HT1080 (cell line): ENCODE data around the gene ZEB2. TPM values are rescaled to one million over a fixed set of nuclear protein-coding genes. Genes with fewer than 3 reads are reported as not detected.

Experiments used
- DNase-seq: peaks from one replicate; pipeline ENCODE4 v3.0.0-alpha.2; 2015; ENCODE audit warnings: low read depth
- polyA plus RNA-seq, 2 experiments: library from polyadenylated mRNA; depleted of rRNA; stranded (reverse); fragments of >200 nt; gene quantifications; 2 replicates each; pipeline ENCODE4 v1.2.3, GENCODE V29; 2015
- total RNA-seq: library from RNA; depleted of rRNA; stranded (reverse); fragments of >200 nt; shearing (Covaris generic); gene quantifications from 2 replicates; pipeline ENCODE4 v1.2.3, GENCODE V29; 2014; rRNA removed

The ZEB2 gene
- 13.1 and 15.5 TPM in 2 replicates for total RNA-seq
- polyA plus RNA-seq (2015; cell fraction: cytosol; rRNA removed), result 11.4 and 13.0 TPM in 2 replicates
- 15.5 and 17.5 TPM in 2 replicates for polyA plus RNA-seq (2015; cell fraction: nucleus; rRNA removed)

DNA sequence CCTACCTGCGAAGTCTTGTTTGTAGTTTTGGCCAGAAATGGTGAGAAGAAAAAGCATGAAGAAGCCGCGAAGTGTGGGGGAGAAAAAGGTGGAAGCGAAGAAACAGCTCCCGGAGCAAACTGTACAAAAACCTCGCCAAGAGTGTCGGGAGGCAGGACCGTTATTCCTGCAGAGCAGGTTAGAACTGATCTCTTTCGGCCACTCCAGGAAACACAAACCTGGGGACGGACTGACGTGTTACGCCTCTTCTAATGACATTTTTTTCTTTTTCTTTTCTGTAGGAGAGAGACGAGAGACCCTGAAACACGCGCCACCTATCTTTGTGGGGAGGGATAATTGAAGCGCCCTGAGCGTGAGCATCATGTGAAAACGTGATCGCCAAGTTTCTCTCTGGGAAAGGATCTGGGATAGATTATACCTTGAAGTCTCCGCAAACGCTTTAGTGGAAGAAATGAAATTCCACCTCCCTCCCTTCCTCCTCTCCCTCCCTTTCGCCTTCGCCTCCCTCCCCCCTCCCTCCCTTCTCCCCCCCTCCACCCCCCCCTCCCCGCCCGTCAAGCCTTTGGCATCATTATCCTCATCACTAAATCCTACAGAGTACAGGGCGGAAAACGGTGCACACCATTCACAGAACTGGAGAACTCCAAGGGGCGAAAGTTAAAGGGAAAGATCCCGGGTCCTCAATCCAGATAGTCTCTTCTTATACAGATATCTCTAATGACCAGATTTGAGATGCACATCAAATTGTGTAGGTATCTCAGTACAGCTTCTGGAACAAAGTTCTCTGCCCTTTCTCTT is at the start of gene ZEB2:
TSS of gene ZEB2 (minus strand) at position 186 of the 798 bp plus-strand sequence. CDS start 2,769 bp downstream, outside the sequence.
- DNase-seq, result no peak

DNA sequence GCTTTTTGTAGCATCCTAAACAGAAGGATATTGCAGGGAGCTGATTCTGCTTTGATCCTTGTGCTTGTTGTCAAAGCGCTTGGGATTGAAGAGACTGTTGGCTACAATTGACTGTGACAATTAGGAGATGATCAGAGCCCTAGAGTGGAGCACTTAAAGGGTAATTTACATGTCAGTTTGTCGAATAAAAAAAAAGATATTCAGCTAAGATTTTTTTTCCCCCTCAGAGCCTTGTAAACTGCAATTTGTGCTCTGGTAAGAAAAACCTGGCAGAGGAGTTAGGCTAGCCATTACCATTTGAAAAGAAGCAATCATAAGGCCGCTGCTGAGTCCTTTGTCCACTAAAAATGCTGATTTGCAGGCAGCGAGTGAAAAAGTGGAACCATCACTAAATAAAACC is 47.8 kb upstream of the ZEB2 start:
- DNase-seq, result no peak

DNA sequence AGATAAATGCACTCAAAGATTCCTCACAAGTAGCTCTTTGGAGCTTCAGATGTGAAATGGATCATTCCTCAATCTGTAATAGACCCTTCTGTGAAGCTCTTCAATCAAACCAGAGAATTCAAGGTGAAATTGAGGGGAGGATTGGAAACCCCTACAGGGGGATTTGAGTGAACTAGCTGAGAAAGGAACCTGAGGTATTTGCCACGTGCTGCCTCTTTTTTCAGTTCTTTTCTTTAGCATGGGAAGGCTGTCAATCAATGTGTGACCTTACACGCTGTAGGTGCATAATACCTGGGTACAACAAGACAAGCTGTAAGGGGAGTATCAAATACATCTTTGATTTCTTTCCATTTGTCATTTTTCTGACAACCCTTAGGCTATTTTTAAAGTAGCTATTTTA is 46.5 kb upstream of the ZEB2 start:
- DNase-seq, result no peak

DNA sequence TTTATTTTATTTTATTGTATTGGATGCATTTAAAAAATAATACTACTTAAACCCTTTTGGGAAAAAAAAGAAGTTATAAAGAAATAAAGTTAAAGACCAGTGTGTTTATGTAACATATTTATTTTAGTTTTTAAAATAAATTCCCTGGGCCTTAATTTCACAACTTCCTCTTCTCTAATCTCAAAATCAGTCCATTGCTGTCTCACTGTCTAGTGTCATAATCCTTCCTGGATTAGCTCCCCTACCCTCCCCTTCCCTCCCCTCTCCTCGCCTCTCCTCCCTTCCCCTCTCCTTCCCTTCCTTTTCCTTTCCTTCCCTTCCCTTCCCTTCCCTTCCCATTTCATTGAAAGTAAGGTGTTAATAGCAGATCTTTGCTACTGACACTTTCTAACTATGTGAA is 40.3 kb upstream of the ZEB2 start:
- no peak for DNase-seq

GRCh38 chr2:144559681-144560080 is 39.8 kb upstream of the ZEB2 start:
- no peak for DNase-seq

GRCh38 chr2:144559242-144559641 is 39.3 kb upstream of the ZEB2 start:
- DNase-seq, result no peak

GRCh38 chr2:144554492-144555210 is 34.7 kb upstream of the ZEB2 start:
- no peak for DNase-seq

DNA sequence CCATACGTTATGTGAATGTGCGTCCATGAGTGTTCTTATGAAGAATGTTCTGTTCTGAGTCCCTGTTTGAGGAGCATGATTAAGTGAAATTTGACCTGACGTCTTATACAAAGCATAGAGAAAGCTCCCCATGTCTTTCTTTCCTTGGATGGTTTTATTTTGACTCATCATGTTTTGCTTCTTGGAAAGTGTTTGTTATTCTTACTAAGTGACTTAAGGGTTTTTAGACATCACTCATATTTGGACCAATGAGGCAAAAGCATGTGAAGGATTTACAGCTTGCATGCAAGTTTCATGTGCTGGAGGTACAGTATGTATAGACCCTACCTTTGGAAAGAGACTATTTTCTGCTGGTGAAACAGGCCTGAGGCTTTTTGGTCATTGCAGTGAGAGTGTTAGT is 33.5 kb upstream of the ZEB2 start:
- peak; percentile 88 for DNase-seq

- no peak for DNase-seq
These were observed 32.9 kb upstream of the ZEB2 start for GRCh38 chr2:144552821-144553220.

DNA sequence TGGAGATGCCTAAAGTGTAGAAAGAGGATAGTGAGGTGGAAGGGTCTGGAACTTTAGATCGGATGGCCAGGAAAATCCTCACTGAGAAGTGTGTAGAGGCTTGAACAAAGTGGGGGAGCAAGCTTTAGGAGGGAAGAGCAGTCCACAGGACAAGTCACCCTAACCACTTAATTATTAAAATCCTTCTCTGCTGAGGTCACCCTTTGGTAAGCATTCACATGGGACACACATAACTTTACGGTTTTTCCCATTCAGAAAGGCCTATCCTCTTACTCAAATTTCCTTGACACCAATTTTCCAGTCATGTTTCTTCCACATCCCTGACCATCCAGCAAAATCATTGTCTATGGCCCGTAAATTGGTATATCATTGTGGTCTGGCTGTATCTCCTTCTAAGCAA is 31.0 kb upstream of the ZEB2 start:
- DNase-seq, result no peak

- DNase-seq, result no peak
These were observed 30.2 kb upstream of the ZEB2 start for GRCh38 chr2:144550084-144550483.

- no peak for DNase-seq
These were observed 28.7 kb upstream of the ZEB2 start for GRCh38 chr2:144548532-144549191.

DNA sequence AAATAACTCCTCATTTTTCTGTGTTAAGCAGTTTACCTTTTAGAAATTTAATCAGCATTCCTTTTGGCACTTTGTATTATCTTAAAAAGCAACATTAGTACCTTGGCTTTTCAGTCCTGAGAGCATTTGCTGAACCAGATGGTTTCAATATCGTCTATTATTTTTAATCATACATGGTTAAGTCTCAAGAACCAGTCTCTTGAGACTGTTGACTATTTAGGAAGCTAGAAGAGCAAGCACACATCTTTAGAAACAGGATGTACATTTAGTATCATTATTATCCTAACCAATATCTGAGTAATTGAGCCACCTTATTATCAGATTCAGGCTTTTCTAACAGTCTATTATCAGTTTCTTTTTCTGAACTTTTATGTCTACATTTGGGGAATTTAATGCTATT is 28.2 kb upstream of the ZEB2 start:
- no peak for DNase-seq

GRCh38 chr2:144547494-144547893 is 27.6 kb upstream of the ZEB2 start:
- DNase-seq, result no peak

- DNase-seq, result no peak
These were observed 27.0 kb upstream of the ZEB2 start for GRCh38 chr2:144546933-144547332.

DNA sequence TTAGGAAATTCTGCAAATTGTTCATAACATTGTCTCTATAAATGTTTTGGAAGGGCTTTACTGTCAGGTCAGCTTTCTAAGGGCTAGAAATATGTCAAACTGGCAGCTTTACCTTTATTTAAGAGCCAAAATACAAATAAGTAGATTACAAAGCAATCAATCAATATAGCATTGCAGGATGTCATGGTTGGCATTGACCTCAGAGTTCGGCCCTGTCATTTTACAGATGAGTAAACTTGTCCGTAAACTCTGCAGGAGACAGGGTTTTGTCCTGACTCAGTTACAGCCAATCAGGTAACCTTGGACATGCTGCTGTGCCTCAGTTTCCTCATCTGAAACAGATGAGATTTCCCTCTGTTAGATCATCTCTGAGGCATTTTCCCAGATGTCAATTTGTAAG is 25.9 kb upstream of the ZEB2 start:
- DNase-seq, result no peak

- DNase-seq, result no peak
These were observed 24.1 kb upstream of the ZEB2 start for GRCh38 chr2:144544053-144544452.

GRCh38 chr2:144541396-144541795 is 21.5 kb upstream of the ZEB2 start:
- no peak for DNase-seq

- DNase-seq, result no peak
These were observed 19.4 kb upstream of the ZEB2 start for GRCh38 chr2:144539289-144539782.

- no peak for DNase-seq
These were observed 15.4 kb upstream of the ZEB2 start for GRCh38 chr2:144535300-144535699.

DNA sequence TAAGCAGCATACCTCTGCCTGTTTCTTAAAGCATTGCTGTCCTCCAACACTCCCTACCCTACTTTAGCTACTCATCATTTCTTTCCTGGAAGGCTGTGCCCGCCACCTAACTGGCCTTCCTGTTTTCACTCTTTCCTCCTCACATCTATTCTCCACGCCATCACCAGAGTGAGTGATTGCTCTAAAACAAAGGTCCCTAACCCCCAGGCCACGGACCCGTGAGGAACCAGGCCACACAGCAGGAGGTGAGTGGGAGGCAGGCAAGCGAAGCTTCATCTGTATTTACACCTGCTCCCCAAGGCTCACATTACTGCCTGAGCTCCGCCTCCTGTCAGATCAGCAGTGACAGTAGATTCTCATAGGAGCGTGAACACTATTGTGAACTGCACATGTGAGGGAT is 13.3 kb upstream of the ZEB2 start:
- DNase-seq, result no peak

DNA sequence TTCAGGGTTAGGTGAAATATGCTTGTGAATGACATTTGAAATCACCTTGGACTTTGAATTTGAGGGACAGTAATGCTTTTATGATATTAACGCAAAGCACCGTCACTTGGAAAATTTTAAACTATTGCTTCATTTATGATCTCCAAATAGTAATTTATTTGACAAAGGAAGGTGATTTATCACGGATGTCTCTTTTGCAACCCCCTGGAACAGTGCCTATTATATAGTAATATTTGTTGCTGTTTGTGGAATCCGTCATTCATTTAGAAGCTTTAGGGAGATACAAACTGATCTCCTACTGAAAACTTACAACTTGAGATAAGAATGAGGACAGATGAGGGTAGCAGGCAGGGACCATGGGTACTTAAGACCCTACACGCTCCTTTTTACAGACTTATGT is 10.7 kb upstream of the ZEB2 start:
- DNase-seq, result no peak
